MM.1S (cell line): Measurements from ENCODE around the gene TNFAIP8.

Source experiments
- DNase-seq: peaks from one replicate; pipeline ENCODE4 v3.0.0-alpha.2; 2015
- H2AFZ ChIP-seq: fragments of 300-600 bp; sonication (generic); 2 replicates; pipeline ENCODE4 v1.6.0; 2016; ENCODE audit warnings: antibody characterized with exemption, low read length
- H3F3A ChIP-seq: fragments of 300-600 bp; sonication (generic); 2 replicates; pipeline ENCODE4 v1.6.1; 2016; ENCODE audit warnings: mild to moderate bottlenecking, antibody characterized with exemption, low read length, moderate library complexity, mixed read lengths; ENCODE audit not compliant: insufficient read depth
- H3K27ac ChIP-seq: fragments of 300-600 bp; sonication (generic); 2 replicates; pipeline ENCODE4 v1.5.1; 2016; ENCODE audit warnings: mild to moderate bottlenecking, low read length
- H3K27me3 ChIP-seq: fragments of 300-600 bp; sonication (generic); replicated peaks from 2 replicates; pipeline ENCODE4 v1.6.0; 2016; ENCODE audit warnings: low read length; ENCODE audit not compliant: insufficient read depth
- H3K36me3 ChIP-seq: fragments of 300-600 bp; sonication (generic); replicated peaks from 2 replicates; pipeline ENCODE4 v1.6.1; 2016; ENCODE audit warnings: mild to moderate bottlenecking, low read length, mixed read lengths; ENCODE audit not compliant: insufficient read depth
- H3K4me1 ChIP-seq: fragments of 300-600 bp; sonication (generic); 2 replicates; pipeline ENCODE4 v1.6.1; 2016; ENCODE audit warnings: low read length, mixed read lengths
- H3K4me2 ChIP-seq: fragments of 300-600 bp; sonication (generic); 2 replicates; pipeline ENCODE4 v1.6.0; 2016; ENCODE audit warnings: low read depth, low read length
- H3K4me3 ChIP-seq: fragments of 300-600 bp; sonication (generic); 2 replicates; pipeline ENCODE4 v1.5.1; 2016; ENCODE audit warnings: low read length, mixed read lengths
- H3K79me2 ChIP-seq: fragments of 300-600 bp; sonication (generic); 2 replicates; pipeline ENCODE4 v1.6.1; 2016; ENCODE audit warnings: mixed run types, low read length, mixed read lengths
- H3K9ac ChIP-seq: fragments of 300-600 bp; sonication (generic); 2 replicates; pipeline ENCODE4 v1.6.1; 2016; ENCODE audit warnings: low read length, mixed read lengths
- H3K9me2 ChIP-seq: fragments of 300-600 bp; sonication (generic); replicated peaks from 2 replicates; pipeline ENCODE4 v1.6.1; 2016; ENCODE audit warnings: mild to moderate bottlenecking, low read length, mixed read lengths; ENCODE audit not compliant: insufficient read depth
- H3K9me3 ChIP-seq: fragments of 300-600 bp; sonication (generic); replicated peaks from 2 replicates; pipeline ENCODE4 v1.6.1; 2016; ENCODE audit warnings: mild to moderate bottlenecking, low read length, mixed read lengths; ENCODE audit not compliant: insufficient read depth
- H4K20me1 ChIP-seq: fragments of 300-600 bp; sonication (generic); 2 replicates; pipeline ENCODE4 v1.6.1; 2016; ENCODE audit warnings: mild to moderate bottlenecking, low read length, moderate library complexity, mixed read lengths; ENCODE audit not compliant: insufficient read depth
- EZH2 ChIP-seq: fragments of 300-600 bp; sonication (generic); optimal IDR thresholded peaks from 2 replicates; pipeline ENCODE3; 2017; ENCODE audit warnings: low read depth, mild to moderate bottlenecking, antibody characterized with exemption, low read length, mixed read lengths
- EZH2phosphoT487 ChIP-seq: fragments of 300-600 bp; sonication (generic); IDR thresholded peaks from 2 replicates; pipeline ENCODE4 v1.6.1; 2018; ENCODE audit warnings: antibody characterized with exemption, low read length
- TF ChIP-seq, protein P1 (sequence below): fragments of 300-600 bp; sonication (generic); IDR thresholded peaks from 2 replicates; pipeline ENCODE4 v1.5.1; 2016; ENCODE audit warnings: antibody characterized with exemption, low read length, mixed read lengths

Gene TNFAIP8

DNA sequence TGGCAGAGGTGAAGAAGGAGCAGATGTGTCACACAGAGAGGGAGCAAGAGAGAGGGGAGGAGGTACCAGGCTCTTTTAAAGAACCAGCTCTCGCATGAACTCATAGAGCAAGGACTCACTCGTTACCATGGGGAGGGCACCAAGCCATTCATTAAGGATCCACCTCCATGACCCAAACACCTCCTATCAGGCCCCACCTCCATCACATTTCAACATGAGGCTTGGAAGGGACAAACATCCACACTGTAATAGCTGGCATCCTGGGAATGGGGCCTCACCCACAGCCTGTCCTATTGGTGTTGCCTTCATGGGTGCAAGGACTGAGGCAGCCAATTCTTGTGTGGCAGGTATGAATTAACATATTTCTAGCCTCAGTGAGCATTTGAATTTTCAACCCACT is 11.6 kb upstream of the TNFAIP8 start:
- Histone ChIP-seq H3K79me2 (peaks cover 98% of the 10 kb centered on the region), H3K4me1 (peaks cover 78% of the 10 kb centered on the region), H3K9ac (no peak overlapping the region), H3K9me2 (no peaks in the 10 kb centered on the region), H3K4me3 (no peak overlapping the region), H3K4me2 (peak overlapping the region; percentile 1; the same call in 1 of the 2 replicates), H3K36me3 (peaks cover 4% of the 10 kb centered on the region; the same call in 1 of the 2 replicates), H3K27ac (no peak overlapping the region), H3K27me3 (no peaks in the 10 kb centered on the region), H3K9me3 (no peaks in the 10 kb centered on the region), H3F3A (peaks cover 42% of the 10 kb centered on the region), H2AFZ (no peak overlapping the region), H4K20me1 (peaks cover 17% of the 10 kb centered on the region; the same call in 1 of the 2 replicates)
- no peak for DNase-seq
- no peak for TF ChIP-seq EZH2phosphoT487
- TF ChIP-seq, protein P1, sequence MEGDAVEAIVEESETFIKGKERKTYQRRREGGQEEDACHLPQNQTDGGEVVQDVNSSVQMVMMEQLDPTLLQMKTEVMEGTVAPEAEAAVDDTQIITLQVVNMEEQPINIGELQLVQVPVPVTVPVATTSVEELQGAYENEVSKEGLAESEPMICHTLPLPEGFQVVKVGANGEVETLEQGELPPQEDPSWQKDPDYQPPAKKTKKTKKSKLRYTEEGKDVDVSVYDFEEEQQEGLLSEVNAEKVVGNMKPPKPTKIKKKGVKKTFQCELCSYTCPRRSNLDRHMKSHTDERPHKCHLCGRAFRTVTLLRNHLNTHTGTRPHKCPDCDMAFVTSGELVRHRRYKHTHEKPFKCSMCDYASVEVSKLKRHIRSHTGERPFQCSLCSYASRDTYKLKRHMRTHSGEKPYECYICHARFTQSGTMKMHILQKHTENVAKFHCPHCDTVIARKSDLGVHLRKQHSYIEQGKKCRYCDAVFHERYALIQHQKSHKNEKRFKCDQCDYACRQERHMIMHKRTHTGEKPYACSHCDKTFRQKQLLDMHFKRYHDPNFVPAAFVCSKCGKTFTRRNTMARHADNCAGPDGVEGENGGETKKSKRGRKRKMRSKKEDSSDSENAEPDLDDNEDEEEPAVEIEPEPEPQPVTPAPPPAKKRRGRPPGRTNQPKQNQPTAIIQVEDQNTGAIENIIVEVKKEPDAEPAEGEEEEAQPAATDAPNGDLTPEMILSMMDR: no peak
- no peak for TF ChIP-seq EZH2

DNA sequence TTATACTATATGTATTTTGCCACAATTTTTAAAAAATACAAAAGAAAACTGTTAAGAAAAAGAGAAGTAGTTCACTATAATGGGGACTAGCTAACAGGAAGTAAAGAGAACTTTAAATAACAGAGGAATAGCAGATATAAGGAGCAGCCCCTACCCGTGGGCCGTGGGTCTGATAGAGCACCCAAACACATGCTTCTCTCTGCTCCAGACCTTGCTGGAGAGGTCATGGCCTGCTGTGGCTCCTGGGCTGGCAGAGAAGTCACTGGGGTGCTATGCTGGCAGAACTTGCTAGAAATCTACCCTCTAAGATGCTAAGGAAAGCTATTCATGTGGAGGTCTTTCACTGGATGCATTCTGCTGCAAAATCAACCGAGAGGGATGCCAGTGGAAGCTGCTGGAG is 10.0 kb upstream of the TNFAIP8 start:
- H3F3A ChIP-seq: peaks cover 25% of the 10 kb centered on the region
- H3K4me1 ChIP-seq: peaks cover 72% of the 10 kb centered on the region
- no peaks in the 10 kb centered on the region for H3K9me3 ChIP-seq
- H3K79me2 ChIP-seq: peaks cover 100% of the 10 kb centered on the region
- no peak for DNase-seq
- peaks cover 4% of the 10 kb centered on the region; the same call in 1 of the 2 replicates for H3K36me3 ChIP-seq
- H3K4me3 ChIP-seq: no peak overlapping the region
- H3K4me2 ChIP-seq: peak overlapping the region; percentile 52; the same call in 1 of the 2 replicates
- H3K9me2 ChIP-seq: no peaks in the 10 kb centered on the region
- H3K9ac ChIP-seq: no peak overlapping the region
- TF ChIP-seq, protein P1: no peak
- TF ChIP-seq EZH2phosphoT487: no peak
- TF ChIP-seq EZH2: no peak
- no peaks in the 10 kb centered on the region for H3K27me3 ChIP-seq
- peaks cover 18% of the 10 kb centered on the region; the same call in 1 of the 2 replicates for H4K20me1 ChIP-seq
- no peak overlapping the region for H3K27ac ChIP-seq
- H2AFZ ChIP-seq: no peak overlapping the region

DNA sequence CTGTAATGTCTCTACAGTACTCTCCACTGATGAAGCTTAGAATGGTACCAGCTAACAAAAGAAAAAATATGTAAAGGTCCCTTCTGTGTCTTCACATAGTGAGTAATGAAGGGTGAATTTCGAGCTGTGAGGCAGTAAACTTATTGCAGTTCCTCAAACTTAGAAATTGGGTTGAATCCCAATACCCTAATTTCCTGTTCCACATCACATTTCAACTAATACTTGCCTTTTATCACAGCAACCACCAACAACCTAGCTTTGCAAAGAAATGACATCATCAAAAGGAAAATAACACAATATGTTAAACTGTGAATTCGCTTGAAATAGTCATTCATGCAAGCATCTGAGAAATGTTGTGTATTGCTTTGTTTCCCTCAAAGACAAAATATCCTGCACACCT is 9.4 kb upstream of the TNFAIP8 start:
- DNase-seq: no peak
- no peak overlapping the region for H3K4me3 ChIP-seq
- H3K27ac ChIP-seq: no peak overlapping the region
- H3K4me1 ChIP-seq: peaks cover 72% of the 10 kb centered on the region
- no peaks in the 10 kb centered on the region for H3K27me3 ChIP-seq
- no peaks in the 10 kb centered on the region for H3K9me3 ChIP-seq
- peaks cover 4% of the 10 kb centered on the region; the same call in 1 of the 2 replicates for H3K36me3 ChIP-seq
- H3K79me2 ChIP-seq: peaks cover 100% of the 10 kb centered on the region
- peak overlapping the region; percentile 27; the same call in 1 of the 2 replicates for H3K4me2 ChIP-seq
- TF ChIP-seq EZH2: no peak
- TF ChIP-seq EZH2phosphoT487: no peak
- TF ChIP-seq, protein P1: no peak
- H3K9ac ChIP-seq: no peak overlapping the region
- peaks cover 18% of the 10 kb centered on the region; the same call in 1 of the 2 replicates for H4K20me1 ChIP-seq
- H3K9me2 ChIP-seq: no peaks in the 10 kb centered on the region
- H2AFZ ChIP-seq: no peak overlapping the region
- H3F3A ChIP-seq: peaks cover 20% of the 10 kb centered on the region
